ENCODE data around the gene UQCC5.

The UQCC5 gene

GRCh38 chr3:52552089-52552488 lies 15.7 kb downstream of the UQCC5 start:
- in situ Hi-C loops (cut with HindIII; ENCODE audit: low pct_ligation_motif_present, low pct_unique_long_range_greater_than_20kb, low sequenced_read_pairs) = no loop called here
- DNase-seq = no peak

DNA sequence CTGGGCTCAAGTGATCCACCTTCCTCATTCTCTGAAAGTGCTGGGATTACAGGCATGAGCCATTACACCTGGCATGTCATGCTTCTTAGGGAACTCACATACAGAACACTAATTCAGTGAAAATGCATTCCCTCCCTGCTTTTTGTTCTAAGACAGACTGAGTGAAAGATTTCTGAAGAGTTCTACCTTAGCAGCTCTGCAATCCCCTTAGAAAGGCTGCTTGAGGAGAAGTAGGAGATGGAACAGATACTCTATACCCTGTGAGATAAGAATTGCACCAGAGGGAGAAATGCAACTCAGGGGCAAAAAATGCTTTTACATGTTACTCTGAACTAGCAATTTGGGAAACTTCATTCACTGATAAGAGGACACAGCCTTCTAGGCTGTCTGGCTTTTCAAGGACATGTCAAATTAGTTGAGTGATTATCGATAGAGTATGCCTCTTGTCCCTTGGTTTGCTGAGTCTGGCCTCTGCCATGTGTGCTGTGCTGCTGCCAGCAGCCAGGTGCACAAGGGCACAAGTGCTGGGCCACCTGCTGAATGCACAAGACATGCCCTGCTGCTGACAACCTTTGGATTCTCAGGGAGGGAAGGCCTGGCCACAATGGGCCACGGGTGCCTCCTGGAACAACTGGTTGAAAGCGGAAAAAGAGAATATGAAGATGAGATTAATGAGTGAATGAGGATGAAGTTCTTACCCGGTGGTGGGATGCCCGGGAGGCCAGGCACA lies 17.8 kb downstream of the UQCC5 start:
- no peak for DNase-seq
- in situ Hi-C loops (cut with HindIII; ENCODE audit: low pct_ligation_motif_present, low pct_unique_long_range_greater_than_20kb, low sequenced_read_pairs) = no loop called here

DNA sequence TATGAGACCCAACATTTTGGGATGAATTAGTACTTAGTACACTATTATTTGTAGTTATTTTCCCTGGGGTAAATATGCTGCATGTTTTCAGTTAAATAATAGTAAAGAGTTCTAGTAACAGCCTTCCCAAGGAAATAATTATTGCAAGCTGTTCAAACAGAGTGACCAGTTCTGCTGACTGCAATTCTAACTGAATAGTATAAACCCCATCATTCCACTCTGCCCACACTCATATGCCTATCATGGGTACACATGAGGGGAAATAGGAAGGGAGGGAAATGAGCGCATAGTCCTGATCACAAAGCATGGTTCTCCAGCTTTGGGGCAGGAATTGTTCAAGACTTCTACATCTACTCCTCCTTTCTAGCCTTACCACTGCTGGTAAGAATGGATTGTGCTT lies 18.7 kb downstream of the UQCC5 start:
- in situ Hi-C loops (cut with HindIII; ENCODE audit: low pct_ligation_motif_present, low pct_unique_long_range_greater_than_20kb, low sequenced_read_pairs) = no loop called here
- DNase-seq = no peak

- in situ Hi-C loops (cut with HindIII; ENCODE audit: low pct_ligation_motif_present, low pct_unique_long_range_greater_than_20kb, low sequenced_read_pairs) = no loop called here
- DNase-seq = no peak
These were observed 20.9 kb downstream of the UQCC5 start for GRCh38 chr3:52557011-52557960.

DNA sequence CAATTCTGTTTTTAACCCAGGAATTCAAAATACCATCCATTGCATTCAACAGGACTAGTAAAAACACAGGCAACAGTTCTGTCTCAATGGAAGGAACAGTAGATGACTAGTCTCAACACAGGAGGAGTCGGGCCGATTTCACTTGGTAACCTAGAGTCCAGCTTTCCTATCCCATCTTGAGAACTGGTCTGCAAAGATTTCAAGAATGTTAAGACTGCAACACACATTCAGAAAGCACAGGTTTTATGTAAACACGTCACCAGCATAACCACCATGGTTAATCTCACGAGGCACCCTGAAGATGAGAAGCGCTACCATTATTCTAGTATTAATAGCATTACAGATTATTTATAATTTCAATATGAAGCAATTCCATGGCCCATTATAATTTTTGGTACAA lies 22.0 kb downstream of the UQCC5 start:
- in situ Hi-C loops (cut with HindIII; ENCODE audit: low pct_ligation_motif_present, low pct_unique_long_range_greater_than_20kb, low sequenced_read_pairs) = no loop called here
- no peak for DNase-seq

GRCh38 chr3:52561028-52561747 lies 24.8 kb downstream of the UQCC5 start:
- in situ Hi-C loops (cut with HindIII; ENCODE audit: low pct_ligation_motif_present, low pct_unique_long_range_greater_than_20kb, low sequenced_read_pairs) = no loop called here
- DNase-seq = no peak

GRCh38 chr3:52563984-52564383 lies 27.6 kb downstream of the UQCC5 start:
- DNase-seq = no peak

DNA sequence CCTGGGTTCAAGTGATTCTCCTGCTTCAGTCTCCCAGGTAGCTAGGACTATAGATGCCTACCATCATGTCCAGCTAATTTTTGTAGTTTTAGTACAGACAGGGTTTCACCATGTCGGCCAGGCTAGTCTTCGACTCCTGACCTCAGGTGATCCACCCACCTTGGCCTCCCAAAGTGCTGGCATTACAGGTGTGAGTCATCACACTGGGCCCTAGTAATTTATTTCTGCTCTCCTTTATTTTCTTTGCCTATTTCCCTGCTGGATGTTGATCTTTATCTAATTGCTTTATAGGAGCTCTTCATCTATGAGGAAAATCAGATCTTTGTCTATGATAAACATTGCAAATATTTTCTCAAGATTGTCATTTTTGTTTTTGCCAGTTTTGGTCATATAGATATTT lies 31.7 kb downstream of the UQCC5 start:
- no peak for DNase-seq
- in situ Hi-C loops (cut with HindIII; ENCODE audit: low pct_ligation_motif_present, low pct_unique_long_range_greater_than_20kb, low sequenced_read_pairs) = no loop called here

More at GRCh38 chr3:52563984-52564383, 27.6 kb downstream of the UQCC5 start:
- in situ Hi-C loops (cut with HindIII; ENCODE audit: low pct_ligation_motif_present, low pct_unique_long_range_greater_than_20kb, low sequenced_read_pairs) = no loop called here

- in situ Hi-C loops (cut with HindIII; ENCODE audit: low pct_ligation_motif_present, low pct_unique_long_range_greater_than_20kb, low sequenced_read_pairs) = no loop called here
- DNase-seq = no peak
These were observed 33.7 kb downstream of the UQCC5 start for GRCh38 chr3:52570076-52570475.

- in situ Hi-C loops (cut with HindIII; ENCODE audit: low pct_ligation_motif_present, low pct_unique_long_range_greater_than_20kb, low sequenced_read_pairs) = no loop called here
- no peak for DNase-seq
These were observed 35.8 kb downstream of the UQCC5 start for GRCh38 chr3:52572221-52572620.

- in situ Hi-C loops (cut with HindIII; ENCODE audit: low pct_ligation_motif_present, low pct_unique_long_range_greater_than_20kb, low sequenced_read_pairs) = no loop called here
- no peak for DNase-seq
These were observed 37.9 kb downstream of the UQCC5 start for GRCh38 chr3:52574056-52574965.
